ENCODE data around the gene CAMTA1. TPM values are rescaled to one million over a fixed set of nuclear protein-coding genes. Genes with fewer than 3 reads are reported as not detected.

Gene CAMTA1
- polyA plus RNA-seq, 1 of the 3 experiments (the other 2 are of a cell fraction), result 63.1 TPM

DNA sequence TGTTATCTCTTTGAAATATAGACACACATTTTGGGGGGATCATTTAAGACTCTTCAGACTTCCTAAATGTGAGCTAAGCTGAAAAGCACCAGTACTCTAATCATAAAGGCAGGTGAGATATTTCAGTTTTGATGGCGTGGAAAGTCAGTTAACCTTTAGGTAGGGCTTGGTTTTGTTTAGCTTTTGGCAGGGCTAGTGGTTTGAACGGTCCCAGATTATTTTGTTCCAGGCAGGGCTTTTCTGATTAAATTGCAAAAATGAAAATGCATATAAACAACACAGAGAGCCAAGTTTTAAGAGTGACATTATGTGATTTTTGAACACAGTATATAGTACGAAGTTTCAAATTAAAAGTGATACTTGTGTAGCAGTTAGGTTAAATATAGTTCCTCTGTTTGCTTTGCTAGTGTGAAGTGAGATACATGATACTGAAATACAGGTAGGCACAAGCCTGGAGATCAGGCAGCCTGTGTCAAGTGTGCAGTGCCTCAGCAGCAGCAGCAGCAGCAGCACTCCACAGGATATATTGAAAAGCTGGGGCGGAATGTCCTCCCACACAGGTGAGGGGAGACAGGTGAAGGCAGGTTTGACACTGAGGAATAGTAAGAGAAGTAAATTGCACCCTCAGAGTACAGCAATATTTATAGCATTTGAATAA lies 47.4 kb downstream of the CAMTA1 start (continued):
- TF ChIP-seq, protein P1, sequence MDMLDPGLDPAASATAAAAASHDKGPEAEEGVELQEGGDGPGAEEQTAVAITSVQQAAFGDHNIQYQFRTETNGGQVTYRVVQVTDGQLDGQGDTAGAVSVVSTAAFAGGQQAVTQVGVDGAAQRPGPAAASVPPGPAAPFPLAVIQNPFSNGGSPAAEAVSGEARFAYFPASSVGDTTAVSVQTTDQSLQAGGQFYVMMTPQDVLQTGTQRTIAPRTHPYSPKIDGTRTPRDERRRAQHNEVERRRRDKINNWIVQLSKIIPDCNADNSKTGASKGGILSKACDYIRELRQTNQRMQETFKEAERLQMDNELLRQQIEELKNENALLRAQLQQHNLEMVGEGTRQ (IDR thresholded peaks at IDR 0.05; ENCODE audit: borderline replicate concordance, low read depth, low read length), result no peak
- TF ChIP-seq, protein P2, sequence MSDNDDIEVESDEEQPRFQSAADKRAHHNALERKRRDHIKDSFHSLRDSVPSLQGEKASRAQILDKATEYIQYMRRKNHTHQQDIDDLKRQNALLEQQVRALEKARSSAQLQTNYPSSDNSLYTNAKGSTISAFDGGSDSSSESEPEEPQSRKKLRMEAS (IDR thresholded peaks at IDR 0.05; ENCODE audit: low read depth), result no peak
- TF ChIP-seq YY1 (IDR thresholded peaks at IDR 0.05; ENCODE audit: low read depth), result no peak
- no peak for TF ChIP-seq RFX5 (IDR thresholded peaks at IDR 0.05; ENCODE audit: low read length)
- TF ChIP-seq, protein P3, sequence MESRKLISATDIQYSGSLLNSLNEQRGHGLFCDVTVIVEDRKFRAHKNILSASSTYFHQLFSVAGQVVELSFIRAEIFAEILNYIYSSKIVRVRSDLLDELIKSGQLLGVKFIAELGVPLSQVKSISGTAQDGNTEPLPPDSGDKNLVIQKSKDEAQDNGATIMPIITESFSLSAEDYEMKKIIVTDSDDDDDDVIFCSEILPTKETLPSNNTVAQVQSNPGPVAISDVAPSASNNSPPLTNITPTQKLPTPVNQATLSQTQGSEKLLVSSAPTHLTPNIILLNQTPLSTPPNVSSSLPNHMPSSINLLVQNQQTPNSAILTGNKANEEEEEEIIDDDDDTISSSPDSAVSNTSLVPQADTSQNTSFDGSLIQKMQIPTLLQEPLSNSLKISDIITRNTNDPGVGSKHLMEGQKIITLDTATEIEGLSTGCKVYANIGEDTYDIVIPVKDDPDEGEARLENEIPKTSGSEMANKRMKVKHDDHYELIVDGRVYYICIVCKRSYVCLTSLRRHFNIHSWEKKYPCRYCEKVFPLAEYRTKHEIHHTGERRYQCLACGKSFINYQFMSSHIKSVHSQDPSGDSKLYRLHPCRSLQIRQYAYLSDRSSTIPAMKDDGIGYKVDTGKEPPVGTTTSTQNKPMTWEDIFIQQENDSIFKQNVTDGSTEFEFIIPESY (IDR thresholded peaks at IDR 0.05; ENCODE audit: borderline replicate concordance, low read depth), result no peak

DNA sequence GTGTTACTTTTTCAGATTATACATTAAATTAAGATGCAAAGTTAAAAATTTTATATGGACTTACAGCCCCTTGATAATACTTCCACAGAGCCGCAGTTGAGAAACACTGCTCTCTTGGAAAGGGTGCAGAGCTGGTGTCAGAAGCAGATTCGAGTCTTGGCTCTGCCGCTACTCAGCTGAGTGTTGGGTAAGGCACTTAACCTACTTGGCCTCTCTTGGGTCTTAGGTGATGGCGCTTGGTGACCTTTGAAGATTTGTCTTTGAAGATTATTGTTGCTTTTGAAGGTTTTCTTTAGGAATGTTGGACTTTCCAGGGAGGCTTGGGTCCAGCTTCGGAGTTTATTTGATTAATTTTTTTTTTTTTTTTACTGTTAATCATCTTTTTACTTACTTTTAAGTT lies 48.5 kb downstream of the CAMTA1 start:
- peaks cover 3 to 4% of the 10 kb centered on the region in 2 experiments; a peak in 1 of 4 replicates for H3K4me1 ChIP-seq (ENCODE audit: control insufficient read depth in 1 of 2, insufficient read depth in 2 of 2, low read depth in 1 of 2, low read length in 1 of 2)
- H3K4me3 ChIP-seq (ENCODE audit: low read depth in 2 of 2, low read length in 1 of 2), result no peak overlapping the region
- no peak overlapping the region for H2AFZ ChIP-seq (ENCODE audit: low read depth)
- no peak overlapping the region for H3K27ac ChIP-seq (ENCODE audit: low read depth in 2 of 2, low read length in 1 of 2)
- peaks cover 0 to 6% of the 10 kb centered on the region in 2 experiments for H3K36me3 ChIP-seq (replicated peaks in 1 of 2; ENCODE audit: control insufficient read depth in 1 of 2, insufficient read depth in 2 of 2, low read length in 1 of 2)
- H3K9me2 ChIP-seq, result no peaks in the 10 kb centered on the region
- DNase-seq, result no peak
- no peak overlapping the region for H3K4me2 ChIP-seq
- 98% methylated on average over 5 of the region's 5 CpGs for WGBS (ENCODE audit: low lambda C conversion rate)
- H4K20me1 ChIP-seq (ENCODE audit: insufficient read depth), result no peaks in the 10 kb centered on the region; the same call in 1 of the 2 replicates
- H3K9me3 ChIP-seq, result no peaks in the 10 kb centered on the region
- POLR2A ChIA-PET, result no interaction called here
- CTCF ChIA-PET, result no interaction called here
- peaks cover 47% of the 10 kb centered on the region for H3K79me2 ChIP-seq (ENCODE audit: insufficient read depth)
- H3F3A ChIP-seq (replicated peaks; ENCODE audit: insufficient read depth), result no peaks in the 10 kb centered on the region
- H3K9ac ChIP-seq, result no peak overlapping the region
- H3K27me3 ChIP-seq (ENCODE audit: insufficient read depth), result no peaks in the 10 kb centered on the region
- TF ChIP-seq, protein P4, sequence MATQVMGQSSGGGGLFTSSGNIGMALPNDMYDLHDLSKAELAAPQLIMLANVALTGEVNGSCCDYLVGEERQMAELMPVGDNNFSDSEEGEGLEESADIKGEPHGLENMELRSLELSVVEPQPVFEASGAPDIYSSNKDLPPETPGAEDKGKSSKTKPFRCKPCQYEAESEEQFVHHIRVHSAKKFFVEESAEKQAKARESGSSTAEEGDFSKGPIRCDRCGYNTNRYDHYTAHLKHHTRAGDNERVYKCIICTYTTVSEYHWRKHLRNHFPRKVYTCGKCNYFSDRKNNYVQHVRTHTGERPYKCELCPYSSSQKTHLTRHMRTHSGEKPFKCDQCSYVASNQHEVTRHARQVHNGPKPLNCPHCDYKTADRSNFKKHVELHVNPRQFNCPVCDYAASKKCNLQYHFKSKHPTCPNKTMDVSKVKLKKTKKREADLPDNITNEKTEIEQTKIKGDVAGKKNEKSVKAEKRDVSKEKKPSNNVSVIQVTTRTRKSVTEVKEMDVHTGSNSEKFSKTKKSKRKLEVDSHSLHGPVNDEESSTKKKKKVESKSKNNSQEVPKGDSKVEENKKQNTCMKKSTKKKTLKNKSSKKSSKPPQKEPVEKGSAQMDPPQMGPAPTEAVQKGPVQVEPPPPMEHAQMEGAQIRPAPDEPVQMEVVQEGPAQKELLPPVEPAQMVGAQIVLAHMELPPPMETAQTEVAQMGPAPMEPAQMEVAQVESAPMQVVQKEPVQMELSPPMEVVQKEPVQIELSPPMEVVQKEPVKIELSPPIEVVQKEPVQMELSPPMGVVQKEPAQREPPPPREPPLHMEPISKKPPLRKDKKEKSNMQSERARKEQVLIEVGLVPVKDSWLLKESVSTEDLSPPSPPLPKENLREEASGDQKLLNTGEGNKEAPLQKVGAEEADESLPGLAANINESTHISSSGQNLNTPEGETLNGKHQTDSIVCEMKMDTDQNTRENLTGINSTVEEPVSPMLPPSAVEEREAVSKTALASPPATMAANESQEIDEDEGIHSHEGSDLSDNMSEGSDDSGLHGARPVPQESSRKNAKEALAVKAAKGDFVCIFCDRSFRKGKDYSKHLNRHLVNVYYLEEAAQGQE (IDR thresholded peaks at IDR 0.05; ENCODE audit: low read depth, low read length), result no peak
- TF ChIP-seq FOSL2 (IDR thresholded peaks at IDR 0.05; ENCODE audit: borderline replicate concordance, low read depth), result no peak
- no peak for TF ChIP-seq SMC3 (IDR thresholded peaks at IDR 0.05; ENCODE audit: low read depth, low read length)
- TF ChIP-seq RCOR1 (IDR thresholded peaks at IDR 0.05; ENCODE audit: low read length), result no peak
- TF ChIP-seq, protein P1 (IDR thresholded peaks at IDR 0.05; ENCODE audit: borderline replicate concordance, low read depth, low read length), result no peak
